H1 (cell line): ENCODE results near the gene INTS7. TPM values are rescaled to one million over a fixed set of nuclear protein-coding genes. Genes with fewer than 3 reads are reported as not detected.

Source experiments
- BCL11A ChIP-seq, 2 experiments: IDR thresholded peaks; one replicate each; pipeline ENCODE4 v1.6.1; 2011; ENCODE audit warnings: low read depth in 2 of 2, low read length in 2 of 2, mild to moderate bottlenecking in 2 of 2
- CEBPB ChIP-seq: IDR thresholded peaks from 2 replicates; pipeline ENCODE4 v1.6.1; 2012; ENCODE audit warnings: low read depth, low read length
- HDAC6 ChIP-seq: IDR thresholded peaks from one replicate; pipeline ENCODE4 v1.7.1; 2012; ENCODE audit warnings: low read depth, mild to moderate bottlenecking, inconsistent platforms, low read length, moderate library complexity
- KDM5A ChIP-seq: fragments of 200-600 bp; IDR thresholded peaks from 2 replicates; pipeline ENCODE4 v1.7.1; 2012; ENCODE audit warnings: mild to moderate bottlenecking, low read length, inconsistent platforms, mixed read lengths
- RAD21 ChIP-seq, 2 experiments: IDR thresholded peaks in 1 of 2; conservative IDR thresholded peaks in 1 of 2; 2 replicates each; pipeline ENCODE4 v1.6.1; 2011; ENCODE audit warnings: low read depth in 2 of 2, low read length in 2 of 2, improper control_type of control experiment in 1 of 2, inconsistent platforms in 1 of 2, mild to moderate bottlenecking in 1 of 2, moderate library complexity in 1 of 2
- polyA plus RNA-seq, 7 experiments: library from polyadenylated mRNA; depleted of rRNA in 3 of 7; stranded (reverse) in 5 of 7; unstranded in 2 of 7; fragments of >200 nt in 5 of 7; fragments of 200-250 nt in 2 of 7; gene quantifications; 1 replicate in 5 of 7; 2 replicates in 1 of 7; 4 replicates in 1 of 7; pipeline versions ENCODE4 v1.2.1 to v1.2.3, GENCODE V29; 2011 to 2013; ENCODE audit warnings: missing spikeins in 2 of 7, mixed read lengths in 2 of 7
- total RNA-seq: library from RNA; stranded (reverse); fragmentation: NEBNext Ultra II Directional; extraction: Animal tissue kit (Norgen Biotek cat#: 25700); gene quantifications from 2 replicates; pipeline ENCODE4 v1.2.1, GENCODE V29; 2021
- TF ChIP-seq, protein P1 (sequence below): fragments of 300-600 bp; sonication (generic); IDR thresholded peaks from 2 replicates; pipeline ENCODE4 v1.7.1; 2012; ENCODE audit warnings: low read length, moderate library complexity, mild to moderate bottlenecking, inconsistent platforms; ENCODE audit not compliant: insufficient replicate concordance

INTS7 gene
- total and polyA plus RNA-seq, 2 of the 8 experiments (the other 6 are each of a cell fraction or from before 2014, with no cell fraction given): 15.2 to 22.4 TPM

DNA sequence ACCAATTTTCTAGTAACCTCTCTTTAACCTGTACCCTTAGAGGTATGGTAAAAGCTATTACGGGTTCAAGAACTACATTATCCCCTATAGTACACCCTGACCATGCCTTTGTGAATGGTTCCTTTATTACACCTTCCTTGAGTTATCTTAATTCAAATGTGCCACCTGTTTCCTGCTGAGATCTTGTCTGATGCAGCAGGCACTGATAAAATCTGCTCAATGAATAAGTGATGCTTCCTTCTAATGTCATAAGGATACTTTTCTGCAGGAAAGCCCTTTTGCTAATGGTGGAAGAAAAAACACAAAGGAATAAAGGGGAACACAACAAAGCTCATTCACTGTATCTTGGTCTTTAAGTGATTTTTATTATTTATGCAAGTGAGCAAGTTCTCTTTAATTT lies 25.8 kb downstream of the INTS7 start (continued):
- TF ChIP-seq, protein P1, sequence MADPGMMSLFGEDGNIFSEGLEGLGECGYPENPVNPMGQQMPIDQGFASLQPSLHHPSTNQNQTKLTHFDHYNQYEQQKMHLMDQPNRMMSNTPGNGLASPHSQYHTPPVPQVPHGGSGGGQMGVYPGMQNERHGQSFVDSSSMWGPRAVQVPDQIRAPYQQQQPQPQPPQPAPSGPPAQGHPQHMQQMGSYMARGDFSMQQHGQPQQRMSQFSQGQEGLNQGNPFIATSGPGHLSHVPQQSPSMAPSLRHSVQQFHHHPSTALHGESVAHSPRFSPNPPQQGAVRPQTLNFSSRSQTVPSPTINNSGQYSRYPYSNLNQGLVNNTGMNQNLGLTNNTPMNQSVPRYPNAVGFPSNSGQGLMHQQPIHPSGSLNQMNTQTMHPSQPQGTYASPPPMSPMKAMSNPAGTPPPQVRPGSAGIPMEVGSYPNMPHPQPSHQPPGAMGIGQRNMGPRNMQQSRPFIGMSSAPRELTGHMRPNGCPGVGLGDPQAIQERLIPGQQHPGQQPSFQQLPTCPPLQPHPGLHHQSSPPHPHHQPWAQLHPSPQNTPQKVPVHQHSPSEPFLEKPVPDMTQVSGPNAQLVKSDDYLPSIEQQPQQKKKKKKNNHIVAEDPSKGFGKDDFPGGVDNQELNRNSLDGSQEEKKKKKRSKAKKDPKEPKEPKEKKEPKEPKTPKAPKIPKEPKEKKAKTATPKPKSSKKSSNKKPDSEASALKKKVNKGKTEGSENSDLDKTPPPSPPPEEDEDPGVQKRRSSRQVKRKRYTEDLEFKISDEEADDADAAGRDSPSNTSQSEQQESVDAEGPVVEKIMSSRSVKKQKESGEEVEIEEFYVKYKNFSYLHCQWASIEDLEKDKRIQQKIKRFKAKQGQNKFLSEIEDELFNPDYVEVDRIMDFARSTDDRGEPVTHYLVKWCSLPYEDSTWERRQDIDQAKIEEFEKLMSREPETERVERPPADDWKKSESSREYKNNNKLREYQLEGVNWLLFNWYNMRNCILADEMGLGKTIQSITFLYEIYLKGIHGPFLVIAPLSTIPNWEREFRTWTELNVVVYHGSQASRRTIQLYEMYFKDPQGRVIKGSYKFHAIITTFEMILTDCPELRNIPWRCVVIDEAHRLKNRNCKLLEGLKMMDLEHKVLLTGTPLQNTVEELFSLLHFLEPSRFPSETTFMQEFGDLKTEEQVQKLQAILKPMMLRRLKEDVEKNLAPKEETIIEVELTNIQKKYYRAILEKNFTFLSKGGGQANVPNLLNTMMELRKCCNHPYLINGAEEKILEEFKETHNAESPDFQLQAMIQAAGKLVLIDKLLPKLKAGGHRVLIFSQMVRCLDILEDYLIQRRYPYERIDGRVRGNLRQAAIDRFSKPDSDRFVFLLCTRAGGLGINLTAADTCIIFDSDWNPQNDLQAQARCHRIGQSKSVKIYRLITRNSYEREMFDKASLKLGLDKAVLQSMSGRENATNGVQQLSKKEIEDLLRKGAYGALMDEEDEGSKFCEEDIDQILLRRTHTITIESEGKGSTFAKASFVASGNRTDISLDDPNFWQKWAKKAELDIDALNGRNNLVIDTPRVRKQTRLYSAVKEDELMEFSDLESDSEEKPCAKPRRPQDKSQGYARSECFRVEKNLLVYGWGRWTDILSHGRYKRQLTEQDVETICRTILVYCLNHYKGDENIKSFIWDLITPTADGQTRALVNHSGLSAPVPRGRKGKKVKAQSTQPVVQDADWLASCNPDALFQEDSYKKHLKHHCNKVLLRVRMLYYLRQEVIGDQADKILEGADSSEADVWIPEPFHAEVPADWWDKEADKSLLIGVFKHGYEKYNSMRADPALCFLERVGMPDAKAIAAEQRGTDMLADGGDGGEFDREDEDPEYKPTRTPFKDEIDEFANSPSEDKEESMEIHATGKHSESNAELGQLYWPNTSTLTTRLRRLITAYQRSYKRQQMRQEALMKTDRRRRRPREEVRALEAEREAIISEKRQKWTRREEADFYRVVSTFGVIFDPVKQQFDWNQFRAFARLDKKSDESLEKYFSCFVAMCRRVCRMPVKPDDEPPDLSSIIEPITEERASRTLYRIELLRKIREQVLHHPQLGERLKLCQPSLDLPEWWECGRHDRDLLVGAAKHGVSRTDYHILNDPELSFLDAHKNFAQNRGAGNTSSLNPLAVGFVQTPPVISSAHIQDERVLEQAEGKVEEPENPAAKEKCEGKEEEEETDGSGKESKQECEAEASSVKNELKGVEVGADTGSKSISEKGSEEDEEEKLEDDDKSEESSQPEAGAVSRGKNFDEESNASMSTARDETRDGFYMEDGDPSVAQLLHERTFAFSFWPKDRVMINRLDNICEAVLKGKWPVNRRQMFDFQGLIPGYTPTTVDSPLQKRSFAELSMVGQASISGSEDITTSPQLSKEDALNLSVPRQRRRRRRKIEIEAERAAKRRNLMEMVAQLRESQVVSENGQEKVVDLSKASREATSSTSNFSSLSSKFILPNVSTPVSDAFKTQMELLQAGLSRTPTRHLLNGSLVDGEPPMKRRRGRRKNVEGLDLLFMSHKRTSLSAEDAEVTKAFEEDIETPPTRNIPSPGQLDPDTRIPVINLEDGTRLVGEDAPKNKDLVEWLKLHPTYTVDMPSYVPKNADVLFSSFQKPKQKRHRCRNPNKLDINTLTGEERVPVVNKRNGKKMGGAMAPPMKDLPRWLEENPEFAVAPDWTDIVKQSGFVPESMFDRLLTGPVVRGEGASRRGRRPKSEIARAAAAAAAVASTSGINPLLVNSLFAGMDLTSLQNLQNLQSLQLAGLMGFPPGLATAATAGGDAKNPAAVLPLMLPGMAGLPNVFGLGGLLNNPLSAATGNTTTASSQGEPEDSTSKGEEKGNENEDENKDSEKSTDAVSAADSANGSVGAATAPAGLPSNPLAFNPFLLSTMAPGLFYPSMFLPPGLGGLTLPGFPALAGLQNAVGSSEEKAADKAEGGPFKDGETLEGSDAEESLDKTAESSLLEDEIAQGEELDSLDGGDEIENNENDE: no peak
- TF ChIP-seq BCL11A (IDR thresholded peaks at IDR 0.05; ENCODE audit: low read depth in 2 of 2, low read length in 2 of 2): no peak
- no peak for TF ChIP-seq RAD21 (IDR thresholded peaks at IDR 0.05 in 1 of 2, conservative IDR thresholded peaks at IDR 0.05 in 1 of 2; ENCODE audit: low read depth in 2 of 2, low read length in 2 of 2)
- TF ChIP-seq KDM5A: no peak
- no peak for TF ChIP-seq CEBPB
- TF ChIP-seq HDAC6: no peak
